ENCODE measurements around the gene CABYR. TPM values are rescaled to one million over a fixed set of nuclear protein-coding genes. Genes with fewer than 3 reads are reported as not detected.

CABYR gene
- total RNA-seq, 5 donors from 2014 or later (not counting 1 experiment from before 2014, with no cell fraction given) = 0.25 to 2.4 (median 1.1) TPM

- Mint-ChIP-seq H3K36me3 (peaks cover 50% of the 10 kb centered on the region), H3K4me1 (peaks cover 6 to 15% (median 7%) of the 10 kb centered on the region in 3 donors), H3K27ac (no peak overlapping the region), H3K27me3 (no peaks in the 10 kb centered on the region), H3K9me3 (no peaks in the 10 kb centered on the region), H3K4me3 (no peak overlapping the region)
- Histone ChIP-seq H3K36me3 (ENCODE audit: control insufficient read depth in 2 of 2, extremely low read depth in 1 of 2, insufficient read depth in 1 of 2, low read length in 1 of 2) (peaks cover 14 to 78% of the 10 kb centered on the region in 2 donors), H3K4me3 (ENCODE audit: control insufficient read depth in 1 of 2, extremely low read depth in 1 of 2, low read length in 1 of 2) (no peak overlapping the region), H3K27ac (ENCODE audit: low read length) (no peak overlapping the region), H3K9me3 (no peaks in the 10 kb centered on the region), H3K4me1 (ENCODE audit: control insufficient read depth in 1 of 2, extremely low read depth in 1 of 2, insufficient read depth in 2 of 2, low read length in 2 of 2) (peaks cover 2 to 3% of the 10 kb centered on the region in 2 experiments), H3K27me3 (replicated peaks in 1 of 2; ENCODE audit: control insufficient read depth in 2 of 2, extremely low read depth in 1 of 2, insufficient read depth in 2 of 2, low read length in 1 of 2) (no peaks in the 10 kb centered on the region)
- ATAC-seq (replicated peaks in 1 of 4) (no peak), DNase-seq (no peak)
- 100% methylated on average over 1 of the region's 2 CpGs for WGBS (ENCODE audit: insufficient coverage)
- ChIA-PET CTCF (interaction anchor here in 1 of 2 donors (0.5 kb wide), 1 partner anchor 10 kb away, joined by 5 read pairs; no protein-coding TSS in a partner anchor), POLR2A (no interaction called here)
These were observed 17.2 kb upstream of the CABYR start for GRCh38 chr18:24121625-24122024.

DNA sequence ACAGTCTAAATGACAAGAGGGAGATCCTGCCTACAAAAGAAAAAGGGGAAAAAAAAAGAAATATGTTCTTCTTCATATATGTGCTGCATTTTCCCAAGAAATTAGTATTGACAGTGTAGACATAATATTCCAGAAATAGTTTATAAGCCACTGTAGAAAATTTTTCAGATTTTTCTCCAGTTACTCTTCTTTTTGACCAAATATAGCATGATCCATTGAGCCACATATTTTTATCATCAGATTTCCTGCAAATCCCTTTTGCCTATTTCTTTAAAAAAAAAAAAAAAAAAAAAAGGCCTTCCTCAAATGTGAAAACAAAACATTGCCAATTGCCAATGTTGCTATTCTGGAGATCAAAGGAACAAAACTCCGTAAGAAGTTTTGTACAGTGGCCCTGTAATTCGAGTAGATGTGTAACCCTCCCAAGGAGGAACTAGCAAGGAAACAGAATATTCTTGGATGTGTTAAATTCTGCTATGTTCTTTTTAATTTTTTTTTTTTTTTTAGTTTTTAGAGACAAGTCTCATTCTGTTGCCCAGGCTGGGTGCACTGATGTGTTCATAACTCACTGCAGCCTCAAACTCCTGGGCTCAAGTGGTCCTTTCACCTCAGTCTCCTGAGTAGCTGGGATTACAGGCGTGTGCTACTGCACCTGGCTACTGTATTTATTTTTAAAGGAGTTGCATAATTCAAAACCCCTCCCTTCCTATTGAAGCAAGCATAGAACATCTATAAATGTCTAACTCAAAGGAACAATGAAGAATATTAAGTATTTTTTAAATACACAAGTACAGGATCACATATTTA, 12.5 kb upstream of the CABYR start:
- WGBS (ENCODE audit: insufficient coverage) = 100% methylated on average over 2 of the region's 3 CpGs
- no peak overlapping the region for H3K27ac ChIP-seq (ENCODE audit: low read length)
- H3K9me3 Mint-ChIP-seq = no peaks in the 10 kb centered on the region
- ChIA-PET CTCF (no interaction called here), POLR2A (no interaction called here)
- peaks cover 1 to 9% (median 6%) of the 10 kb centered on the region in 3 donors for H3K4me1 Mint-ChIP-seq
- DNase-seq (no peak), ATAC-seq (replicated peaks in 1 of 4) (no peak)
- H3K4me1 ChIP-seq (ENCODE audit: control insufficient read depth in 1 of 2, extremely low read depth in 1 of 2, insufficient read depth in 2 of 2, low read length in 2 of 2) = no peaks in the 10 kb centered on the region
- peaks cover 10 to 86% of the 10 kb centered on the region in 2 donors for H3K36me3 ChIP-seq (ENCODE audit: control insufficient read depth in 2 of 2, extremely low read depth in 1 of 2, insufficient read depth in 1 of 2, low read length in 1 of 2)
- peak overlapping the region; percentile 36 to 41 for H3K27ac Mint-ChIP-seq
- H3K9me3 ChIP-seq = no peaks in the 10 kb centered on the region
- H3K36me3 Mint-ChIP-seq = peaks cover 53% of the 10 kb centered on the region
- no peak overlapping the region for H3K4me3 Mint-ChIP-seq
- H3K27me3 Mint-ChIP-seq = no peaks in the 10 kb centered on the region
- H3K4me3 ChIP-seq (ENCODE audit: control insufficient read depth in 1 of 2, extremely low read depth in 1 of 2, low read length in 1 of 2) = no peak overlapping the region
- no peaks in the 10 kb centered on the region for H3K27me3 ChIP-seq (replicated peaks in 1 of 2; ENCODE audit: control insufficient read depth in 2 of 2, extremely low read depth in 1 of 2, insufficient read depth in 2 of 2, low read length in 1 of 2)

- Mint-ChIP-seq H3K36me3 (peaks cover 52% of the 10 kb centered on the region), H3K27ac (peak overlapping the region; percentile 68 to 81), H3K9me3 (no peaks in the 10 kb centered on the region), H3K27me3 (no peaks in the 10 kb centered on the region), H3K4me1 (peaks cover 0 to 7% (median 6%) of the 10 kb centered on the region in 3 donors), H3K4me3 (no peak overlapping the region)
- DNase-seq (no peak), ATAC-seq (replicated peaks in 1 of 4) (no peak)
- 100% methylated on average over 1 of the region's 3 CpGs for WGBS (ENCODE audit: insufficient coverage)
- peaks cover 10 to 89% of the 10 kb centered on the region in 2 donors for H3K36me3 ChIP-seq (ENCODE audit: control insufficient read depth in 2 of 2, extremely low read depth in 1 of 2, insufficient read depth in 1 of 2, low read length in 1 of 2)
- CTCF ChIA-PET = no interaction called here
- no peaks in the 10 kb centered on the region for H3K9me3 ChIP-seq
- no peaks in the 10 kb centered on the region for H3K27me3 ChIP-seq (replicated peaks in 1 of 2; ENCODE audit: control insufficient read depth in 2 of 2, extremely low read depth in 1 of 2, insufficient read depth in 2 of 2, low read length in 1 of 2)
- POLR2A ChIA-PET = no interaction called here
- no peak overlapping the region for H3K4me3 ChIP-seq (ENCODE audit: control insufficient read depth in 1 of 2, extremely low read depth in 1 of 2, low read length in 1 of 2)
- no peaks in the 10 kb centered on the region for H3K4me1 ChIP-seq (ENCODE audit: control insufficient read depth in 1 of 2, extremely low read depth in 1 of 2, insufficient read depth in 2 of 2, low read length in 2 of 2)
- H3K27ac ChIP-seq (ENCODE audit: low read length) = no peak overlapping the region
These were observed 11.1 kb upstream of the CABYR start for GRCh38 chr18:24127735-24128134.

DNA sequence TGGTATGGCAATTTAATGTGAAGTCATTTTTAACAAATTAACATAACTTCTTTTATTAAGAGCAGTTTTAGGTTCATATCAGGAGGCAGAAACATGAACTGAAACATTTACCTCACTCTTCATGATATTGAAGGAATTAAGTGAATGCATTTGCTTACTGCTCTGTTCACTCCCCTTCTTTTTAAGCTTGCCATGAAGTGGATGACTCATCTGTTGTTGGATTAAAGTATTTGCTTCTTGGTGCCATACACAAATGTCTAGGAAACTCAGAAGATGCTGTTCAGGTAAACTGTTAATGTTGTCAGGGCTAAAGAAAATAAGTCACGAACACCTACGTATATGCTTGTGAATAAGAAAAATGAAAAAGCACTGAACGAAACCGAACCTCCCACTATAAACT, 10.2 kb upstream of the CABYR start:
- Histone ChIP-seq H3K4me1 (ENCODE audit: control insufficient read depth in 1 of 2, extremely low read depth in 1 of 2, insufficient read depth in 2 of 2, low read length in 2 of 2) (no peaks in the 10 kb centered on the region), H3K4me3 (ENCODE audit: control insufficient read depth in 1 of 2, extremely low read depth in 1 of 2, low read length in 1 of 2) (no peak overlapping the region), H3K9me3 (no peaks in the 10 kb centered on the region), H3K27me3 (replicated peaks in 1 of 2; ENCODE audit: control insufficient read depth in 2 of 2, extremely low read depth in 1 of 2, insufficient read depth in 2 of 2, low read length in 1 of 2) (no peaks in the 10 kb centered on the region), H3K36me3 (ENCODE audit: control insufficient read depth in 2 of 2, extremely low read depth in 1 of 2, insufficient read depth in 1 of 2, low read length in 1 of 2) (peaks cover 5 to 84% of the 10 kb centered on the region in 2 donors), H3K27ac (ENCODE audit: low read length) (no peak overlapping the region)
- ChIA-PET CTCF (no interaction called here), POLR2A (no interaction called here)
- ATAC-seq (replicated peaks in 1 of 4) (no peak), DNase-seq (no peak)
- WGBS (ENCODE audit: insufficient coverage) = no CpG with 5 or more reads among the region's 4 CpGs
- peak overlapping the region in 1 of 2 donors; percentile 17 for H3K27ac Mint-ChIP-seq
- peaks cover 54% of the 10 kb centered on the region for H3K36me3 Mint-ChIP-seq
- H3K9me3 Mint-ChIP-seq = no peaks in the 10 kb centered on the region
- H3K4me1 Mint-ChIP-seq = peaks cover 0 to 6% (median 6%) of the 10 kb centered on the region in 3 donors
- H3K27me3 Mint-ChIP-seq = no peaks in the 10 kb centered on the region
- H3K4me3 Mint-ChIP-seq = no peak overlapping the region

DNA sequence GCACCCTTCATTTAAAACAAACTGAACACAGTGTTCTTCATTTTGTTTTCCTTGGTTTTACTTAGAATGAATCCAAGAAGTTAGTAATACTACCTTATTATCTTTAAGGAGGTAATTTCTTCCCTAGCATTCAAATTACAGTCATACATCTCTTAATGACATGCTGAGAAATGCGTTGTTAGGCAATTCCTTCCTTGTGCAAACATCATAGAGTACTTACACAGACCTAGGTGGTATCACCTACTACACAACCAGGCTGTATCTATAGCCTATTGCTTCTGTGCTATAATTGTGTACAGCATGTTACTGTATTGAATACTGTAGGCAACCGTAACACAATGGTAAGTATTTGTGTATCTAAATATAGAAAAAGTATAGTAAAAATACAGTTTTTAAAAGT, 8.4 kb upstream of the CABYR start:
- no CpG with 5 or more reads among the region's 2 CpGs for WGBS (ENCODE audit: insufficient coverage)
- POLR2A ChIA-PET = interaction anchor here in 1 of 2 donors (0.6 kb wide), 1 partner anchor 13 kb away, joined by 4 read pairs; no protein-coding TSS in a partner anchor
- Histone ChIP-seq H3K9me3 (no peaks in the 10 kb centered on the region), H3K4me3 (ENCODE audit: control insufficient read depth in 1 of 2, extremely low read depth in 1 of 2, low read length in 1 of 2) (no peak overlapping the region), H3K27me3 (replicated peaks in 1 of 2; ENCODE audit: control insufficient read depth in 2 of 2, extremely low read depth in 1 of 2, insufficient read depth in 2 of 2, low read length in 1 of 2) (no peaks in the 10 kb centered on the region), H3K4me1 (ENCODE audit: control insufficient read depth in 1 of 2, extremely low read depth in 1 of 2, insufficient read depth in 2 of 2, low read length in 2 of 2) (no peaks in the 10 kb centered on the region), H3K36me3 (ENCODE audit: control insufficient read depth in 2 of 2, extremely low read depth in 1 of 2, insufficient read depth in 1 of 2, low read length in 1 of 2) (peaks cover 5 to 71% of the 10 kb centered on the region in 2 donors), H3K27ac (ENCODE audit: low read length) (no peak overlapping the region)
- peaks cover 51% of the 10 kb centered on the region for H3K36me3 Mint-ChIP-seq
- no peaks in the 10 kb centered on the region for H3K9me3 Mint-ChIP-seq
- DNase-seq = no peak
- peaks cover 0 to 6% (median 4%) of the 10 kb centered on the region in 3 donors for H3K4me1 Mint-ChIP-seq
- CTCF ChIA-PET = no interaction called here
- no peaks in the 10 kb centered on the region for H3K27me3 Mint-ChIP-seq
- ATAC-seq (replicated peaks in 1 of 4) = no peak
- no peak overlapping the region for H3K27ac Mint-ChIP-seq
- H3K4me3 Mint-ChIP-seq = no peak overlapping the region

DNA sequence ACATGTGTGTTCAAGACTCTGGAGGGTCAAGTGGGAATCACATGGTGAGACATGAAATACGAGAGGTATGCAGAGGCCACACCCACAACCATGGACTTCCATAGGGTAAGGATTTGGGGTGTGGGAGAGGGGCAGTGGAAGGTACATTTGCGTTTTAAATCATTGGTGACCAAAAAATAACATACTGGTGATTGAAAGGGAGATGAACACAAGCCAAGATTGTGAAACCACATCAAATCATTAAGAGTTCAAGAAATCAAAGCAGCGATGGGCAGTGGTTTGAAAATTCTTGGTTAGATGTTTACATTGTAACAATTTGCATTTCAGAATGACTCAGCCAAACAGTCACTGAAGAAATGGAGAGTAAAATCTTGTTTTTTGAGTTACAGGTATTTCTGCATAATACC, 1.9 kb upstream of the CABYR start:
- H3K4me3 Mint-ChIP-seq = peak overlapping the region in 2 of 3 donors; percentile 21 to 93
- CTCF ChIA-PET = no interaction called here

More for the DNA sequence above, 1.9 kb upstream of the CABYR start:
- H3K4me3 ChIP-seq (ENCODE audit: control insufficient read depth in 1 of 2, extremely low read depth in 1 of 2, low read length in 1 of 2) = no peak overlapping the region
- H3K4me1 Mint-ChIP-seq = peaks cover 15 to 32% (median 29%) of the 10 kb centered on the region in 3 donors
- H3K27ac Mint-ChIP-seq = peak overlapping the region; percentile 45 to 84
- no peaks in the 10 kb centered on the region for H3K9me3 ChIP-seq
- H3K27ac ChIP-seq (ENCODE audit: low read length) = peak overlapping the region; percentile 11
- POLR2A ChIA-PET = no interaction called here
- peaks cover 2 to 12% of the 10 kb centered on the region in 2 experiments for H3K27me3 ChIP-seq (replicated peaks in 1 of 2; ENCODE audit: control insufficient read depth in 2 of 2, extremely low read depth in 1 of 2, insufficient read depth in 2 of 2, low read length in 1 of 2)
- H3K9me3 Mint-ChIP-seq = no peaks in the 10 kb centered on the region
- H3K27me3 Mint-ChIP-seq = peaks cover 4 to 9% of the 10 kb centered on the region in 2 donors
- ATAC-seq (replicated peaks in 1 of 4) (peak in 1 of 4 experiments; percentile 17), DNase-seq (no peak)
- H3K36me3 ChIP-seq (ENCODE audit: control insufficient read depth in 2 of 2, extremely low read depth in 1 of 2, insufficient read depth in 1 of 2, low read length in 1 of 2) = peaks cover 5 to 14% of the 10 kb centered on the region in 2 donors
- peaks cover 0 to 19% of the 10 kb centered on the region in 2 experiments for H3K4me1 ChIP-seq (ENCODE audit: control insufficient read depth in 1 of 2, extremely low read depth in 1 of 2, insufficient read depth in 2 of 2, low read length in 2 of 2)
- peaks cover 16% of the 10 kb centered on the region for H3K36me3 Mint-ChIP-seq
- no CpG with 5 or more reads among the region's 3 CpGs for WGBS (ENCODE audit: insufficient coverage)
